NT2/D1 (cell line): ENCODE results near the gene NDUFS4.
"Not testable (repeated sequence)": the region's sequence is repeated elsewhere in the genome, so short reads cannot be mapped to it uniquely, and the experiment has no call there.

Experiments
- DNase-seq: peaks from one replicate; pipeline ENCODE4 v3.0.0-alpha.2; 2011; ENCODE audit warnings: low read depth, low spot score
- H3K27me3 ChIP-seq: 2 replicates; pipeline ENCODE4 v1.6.0; 2011; ENCODE audit warnings: mild to moderate bottlenecking; ENCODE audit not compliant: insufficient read length, insufficient read depth
- H3K36me3 ChIP-seq: 2 replicates; pipeline ENCODE4 v1.6.1; 2011; ENCODE audit warnings: mild to moderate bottlenecking, low read length, mixed read lengths; ENCODE audit not compliant: insufficient read depth, insufficient read length
- H3K4me1 ChIP-seq: 2 replicates; pipeline ENCODE4 v1.5.1; 2011; ENCODE audit not compliant: insufficient read depth, insufficient read length
- H3K4me3 ChIP-seq: 2 replicates; pipeline ENCODE4 v1.5.1; 2011; ENCODE audit warnings: low read depth; ENCODE audit not compliant: insufficient read length
- H3K9ac ChIP-seq: 2 replicates; pipeline ENCODE4 v1.6.0; 2011; ENCODE audit warnings: low read depth; ENCODE audit not compliant: insufficient read length
- H3K9me3 ChIP-seq: 2 replicates; pipeline ENCODE4 v1.5.1; 2011; ENCODE audit warnings: mild to moderate bottlenecking, low read length; ENCODE audit not compliant: insufficient read depth
- SUZ12 ChIP-seq: IDR thresholded peaks from 2 replicates; pipeline ENCODE4 v1.6.1; 2011; ENCODE audit not compliant: insufficient read length, insufficient read depth; ENCODE audit errors: extremely low read depth
- YY1 ChIP-seq: IDR thresholded peaks from 2 replicates; pipeline ENCODE4 v1.6.1; 2011; ENCODE audit not compliant: insufficient read length, insufficient read depth
- ZNF274 ChIP-seq: IDR thresholded peaks from 2 replicates; pipeline ENCODE4 v1.6.1; 2011; ENCODE audit warnings: mild to moderate bottlenecking, low read depth, low read length

Gene NDUFS4

DNA sequence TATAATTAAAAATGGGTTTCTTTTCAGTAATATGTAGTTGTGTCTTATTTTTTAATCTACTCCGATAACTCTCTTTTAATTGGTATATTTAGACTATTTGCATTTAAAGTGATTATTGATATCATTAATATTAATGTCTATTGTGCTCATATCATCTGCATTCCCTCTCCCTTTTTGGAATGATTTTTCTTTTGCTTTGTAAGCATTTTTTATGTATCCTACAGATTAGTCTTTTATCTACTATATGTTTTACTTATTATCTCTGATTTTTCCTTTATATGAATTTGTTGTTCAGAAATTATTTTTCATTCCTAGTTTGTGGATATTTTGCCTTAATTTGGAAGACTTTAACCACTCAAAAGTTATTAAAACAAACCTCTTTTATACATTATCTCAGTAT, 34.0 kb downstream of the NDUFS4 start:
- no peaks in the 10 kb centered on the region for H3K36me3 ChIP-seq
- no peaks in the 10 kb centered on the region for H3K27me3 ChIP-seq
- no peak for DNase-seq
- no peak overlapping the region for H3K9ac ChIP-seq
- H3K9me3 ChIP-seq = peaks cover 3% of the 10 kb centered on the region; the same call in 1 of the 2 replicates
- no peak overlapping the region for H3K4me3 ChIP-seq
- no peaks in the 10 kb centered on the region for H3K4me1 ChIP-seq
- TF ChIP-seq SUZ12 = no peak
- TF ChIP-seq YY1 = no peak
- TF ChIP-seq ZNF274 = no peak

- Histone ChIP-seq H3K27me3 (no peaks in the 10 kb centered on the region), H3K36me3 (no peaks in the 10 kb centered on the region)
- DNase-seq = no peak
These were observed 37.5 kb downstream of the NDUFS4 start for GRCh38 chr5:53597894-53598293.

GRCh38 chr5:53601570-53601969, 41.1 kb downstream of the NDUFS4 start:
- H3K36me3 ChIP-seq = peaks cover 9% of the 10 kb centered on the region
- H3K27me3 ChIP-seq = no peaks in the 10 kb centered on the region
- TF ChIP-seq SUZ12 = no peak
- TF ChIP-seq ZNF274 = no peak
- peaks cover 3% of the 10 kb centered on the region; the same call in 1 of the 2 replicates for H3K9me3 ChIP-seq
- no peak overlapping the region for H3K9ac ChIP-seq
- no peak overlapping the region for H3K4me3 ChIP-seq
- DNase-seq = no peak
- H3K4me1 ChIP-seq = no peaks in the 10 kb centered on the region

More at GRCh38 chr5:53597894-53598293, 37.5 kb downstream of the NDUFS4 start:
- peaks cover 3% of the 10 kb centered on the region; the same call in 1 of the 2 replicates for H3K9me3 ChIP-seq
- no peak overlapping the region for H3K9ac ChIP-seq
- no peak overlapping the region for H3K4me3 ChIP-seq
- H3K4me1 ChIP-seq = no peaks in the 10 kb centered on the region
- TF ChIP-seq YY1 (no peak), ZNF274 (no peak), SUZ12 (no peak)

DNA sequence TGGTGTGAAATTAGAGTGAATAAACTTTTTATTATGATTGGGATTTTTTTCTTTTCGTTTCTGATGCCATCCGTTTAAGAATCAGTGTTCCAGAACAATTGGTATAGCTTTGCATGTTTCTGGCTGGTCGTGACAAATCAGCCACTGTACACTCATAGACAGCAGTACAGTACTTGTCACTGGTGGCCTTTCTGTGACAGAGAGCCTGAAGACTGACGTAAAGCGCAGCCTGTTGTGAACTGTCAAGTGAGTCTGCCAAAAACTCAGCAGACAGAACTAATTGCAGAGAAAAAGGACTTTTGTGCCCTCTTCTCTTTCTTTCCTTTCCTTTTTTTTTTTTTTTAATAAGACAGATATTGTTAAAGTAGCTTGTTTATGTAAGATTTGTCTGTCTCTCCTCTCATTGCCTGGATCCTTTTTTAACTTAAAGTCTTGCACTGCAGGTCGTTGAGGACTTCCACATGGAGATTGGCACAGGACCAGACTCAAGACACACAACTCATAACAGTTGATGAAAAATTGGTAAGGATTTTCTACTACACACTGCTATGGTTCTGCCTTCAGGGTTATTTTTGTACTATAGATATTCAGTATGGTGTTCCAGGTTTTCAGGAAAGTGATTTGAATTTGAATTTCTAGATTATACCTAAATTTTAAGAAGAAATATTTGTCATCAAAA, 42.7 kb downstream of the NDUFS4 start:
- Histone ChIP-seq H3K36me3 (peaks cover 12% of the 10 kb centered on the region), H3K4me1 (no peaks in the 10 kb centered on the region), H3K9me3 (peaks cover 3% of the 10 kb centered on the region; the same call in 1 of the 2 replicates), H3K27me3 (no peaks in the 10 kb centered on the region), H3K9ac (no peak overlapping the region), H3K4me3 (no peak overlapping the region)
- no peak for TF ChIP-seq SUZ12
- no peak for TF ChIP-seq YY1
- no peak for TF ChIP-seq ZNF274
- DNase-seq = no peak

DNA sequence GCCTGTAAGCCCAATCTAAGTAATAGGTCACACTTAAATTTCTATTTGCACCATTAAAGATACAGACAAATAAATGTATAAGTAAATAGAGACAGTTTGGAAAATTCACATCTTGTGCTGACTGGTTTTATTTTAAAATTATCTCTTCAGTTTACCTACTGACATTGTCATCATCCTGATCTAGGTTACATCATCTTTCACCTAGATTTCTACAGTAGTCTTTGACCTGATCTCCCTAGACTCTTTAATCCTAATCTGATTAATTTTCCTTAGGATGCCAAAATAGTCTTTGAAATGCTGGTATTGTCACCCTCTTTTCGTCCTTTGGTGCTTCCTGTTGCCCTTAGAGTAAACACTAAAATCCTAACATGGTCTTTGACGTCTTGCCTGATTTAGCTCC, 43.9 kb downstream of the NDUFS4 start:
- DNase-seq = no peak
- Histone ChIP-seq H3K4me1 (no peaks in the 10 kb centered on the region), H3K27me3 (no peaks in the 10 kb centered on the region), H3K9ac (no peak overlapping the region), H3K9me3 (no peaks in the 10 kb centered on the region), H3K4me3 (no peak overlapping the region), H3K36me3 (peaks cover 12% of the 10 kb centered on the region)
- no peak for TF ChIP-seq ZNF274
- no peak for TF ChIP-seq SUZ12
- no peak for TF ChIP-seq YY1

GRCh38 chr5:53607886-53608285, 47.4 kb downstream of the NDUFS4 start:
- no peak for DNase-seq
- peaks cover 12% of the 10 kb centered on the region for H3K36me3 ChIP-seq
- no peak overlapping the region for H3K9ac ChIP-seq
- H3K4me3 ChIP-seq = no peak overlapping the region
- H3K4me1 ChIP-seq = no peaks in the 10 kb centered on the region
- no peaks in the 10 kb centered on the region for H3K27me3 ChIP-seq
- TF ChIP-seq SUZ12 (no peak), ZNF274 (no peak), YY1 (no peak)
- H3K9me3 ChIP-seq = no peaks in the 10 kb centered on the region

- not testable (repeated sequence) for DNase-seq, H3K4me1 ChIP-seq, H3K36me3 ChIP-seq, H3K4me3 ChIP-seq, H3K9me3 ChIP-seq, H3K9ac ChIP-seq, H3K27me3 ChIP-seq
These were observed 48.5 kb downstream of the NDUFS4 start for GRCh38 chr5:53608897-53609296.
